Naive thymus-derived CD4-positive, alpha-beta T cell (primary cell): Measurements from ENCODE around the gene PMM2. TPM values are rescaled to one million over a fixed set of nuclear protein-coding genes. Genes with fewer than 3 reads are reported as not detected.

Source experiments
- ATAC-seq: fragments of 150-1000 bp; cut with Tn5 transposase; 2 replicates; pipeline ENCODE4 v1.10.0; 2021; ENCODE audit warnings: mild to moderate bottlenecking, moderate library complexity
- CTCF ChIA-PET: fragments of 350-600 bp; sonication (Branson Sonifier 250); formaldehyde crosslinking; loops from one replicate; lab custom pipeline; 2021; ENCODE audit warnings: antibody characterized with exemption; lab: Charles Lee
- POLR2A ChIA-PET: fragments of 350-600 bp; sonication (Branson Sonifier 250); formaldehyde crosslinking; loops from one replicate; lab custom pipeline; 2021; ENCODE audit warnings: antibody characterized with exemption, inconsistent platforms; lab: Charles Lee
- DNase-seq, 9 donors: peaks; one replicate each; pipeline versions ENCODE4 v3.0.0 to v3.0.0-alpha.2; 2020 to 2022; ENCODE audit warnings: mixed read lengths in 1 of 9
- H3K27ac ChIP-seq: one replicate; pipeline ENCODE4 v1.7.0; 2013; ENCODE audit warnings: mild to moderate bottlenecking, low read depth, low read length, moderate library complexity
- H3K27me3 ChIP-seq, 2 donors: one replicate each; pipeline ENCODE4 v1.7.0; 2013; ENCODE audit warnings: low read length in 2 of 2, mild to moderate bottlenecking in 2 of 2, moderate library complexity in 2 of 2; ENCODE audit not compliant: control insufficient read depth in 2 of 2, insufficient read depth in 2 of 2
- H3K36me3 ChIP-seq, 3 experiments: 1 replicate in 2 of 3; 2 replicates in 1 of 3; pipeline ENCODE4 v1.7.0; 2013; ENCODE audit warnings: low read length in 3 of 3, mild to moderate bottlenecking in 3 of 3, moderate library complexity in 1 of 3; ENCODE audit not compliant: insufficient read depth in 3 of 3, control insufficient read depth in 2 of 3
- H3K4me1 ChIP-seq, 2 donors: one replicate each; pipeline ENCODE4 v1.7.0; 2013; ENCODE audit warnings: low read length in 2 of 2, mild to moderate bottlenecking in 2 of 2, moderate library complexity in 1 of 2; ENCODE audit not compliant: control insufficient read depth in 2 of 2, insufficient read depth in 2 of 2
- H3K4me3 ChIP-seq: 2 replicates; pipeline ENCODE4 v1.7.0; 2013; ENCODE audit warnings: mild to moderate bottlenecking, low read length
- H3K9me3 ChIP-seq, 3 experiments: 1 replicate in 2 of 3; 2 replicates in 1 of 3; pipeline ENCODE4 v1.7.0; 2013; ENCODE audit warnings: low read length in 3 of 3; ENCODE audit not compliant: control insufficient read depth in 2 of 3
- H3K27ac Mint-ChIP-seq, 9 donors: one replicate each; pipeline ENCODE4 v1.8.0; 2020 to 2022; ENCODE audit warnings: mixed read lengths in 9 of 9, mild to moderate bottlenecking in 8 of 9, moderate library complexity in 5 of 9, inconsistent platforms in 2 of 9
- H3K27me3 Mint-ChIP-seq, 5 donors: one replicate each; pipeline ENCODE4 v1.8.0; 2021 to 2022; ENCODE audit warnings: mixed read lengths in 5 of 5, mild to moderate bottlenecking in 1 of 5
- H3K36me3 Mint-ChIP-seq, 5 donors: one replicate each; pipeline ENCODE4 v1.8.0; 2020 to 2022; ENCODE audit warnings: mixed read lengths in 5 of 5, mild to moderate bottlenecking in 3 of 5, inconsistent platforms in 1 of 5
- H3K4me1 Mint-ChIP-seq, 7 donors: one replicate each; pipeline ENCODE4 v1.8.0; 2020 to 2022; ENCODE audit warnings: mixed read lengths in 7 of 7, mild to moderate bottlenecking in 3 of 7, inconsistent platforms in 1 of 7
- H3K4me3 Mint-ChIP-seq, 10 donors: one replicate each; pipeline ENCODE4 v1.8.0; 2020 to 2022; ENCODE audit warnings: mild to moderate bottlenecking in 10 of 10, mixed read lengths in 10 of 10, moderate library complexity in 6 of 10, inconsistent platforms in 2 of 10
- H3K9me3 Mint-ChIP-seq, 11 donors: one replicate each; pipeline ENCODE4 v1.8.0; 2020 to 2022; ENCODE audit warnings: mixed read lengths in 11 of 11, mild to moderate bottlenecking in 4 of 11, inconsistent platforms in 1 of 11, moderate library complexity in 1 of 11
- intact Hi-C, 2 donors: fragments of 100-400 bp; cut with micrococcal nuclease; formaldehyde crosslinking; loops; one replicate each; pipeline ENCODE4 v1.15.1; 2023
- polyA plus RNA-seq, 2 donors: library from polyadenylated mRNA; unstranded; fragments of 300-500 nt; fragmentation: Illumina TruSeq; gene quantifications; one replicate each; pipeline ENCODE4 v1.2.3, GENCODE V29; 2021
- total RNA-seq, 6 experiments: library from RNA in 5 of 6; stranded (reverse) in 5 of 6; gene quantifications; 1 replicate in 5 of 6; 2 replicates in 1 of 6; pipeline ENCODE4 v1.2.3 and lab custom pipeline; 2021 to 2026

Gene PMM2
- total and polyA plus RNA-seq, 7 experiments from 2014 or later: 18.0 to 52.8 (median 40.9) TPM

GRCh38 chr16:8887431-8887765 is 89.8 kb downstream of the PMM2 start:
- intact Hi-C loops: no loop called here
- no peak overlapping the region for H3K27ac ChIP-seq
- POLR2A ChIA-PET: no interaction called here
- H3K36me3 Mint-ChIP-seq: peaks cover 0 to 16% (median 12%) of the 10 kb centered on the region in 5 donors
- no peaks in the 10 kb centered on the region for H3K9me3 ChIP-seq
- CTCF ChIA-PET: interaction anchor here (0.6 kb wide), 1 partner anchor 18 kb away, joined by 3 read pairs; the partner anchor contains the start of gene CARHSP1
- H3K27me3 Mint-ChIP-seq: peaks cover 0 to 10% (median 7%) of the 10 kb centered on the region in 5 donors
- peaks cover 6 to 9% (median 8%) of the 10 kb centered on the region in 7 donors for H3K4me1 Mint-ChIP-seq
- no peaks in the 10 kb centered on the region for H3K9me3 Mint-ChIP-seq
- DNase-seq: no peak
- ATAC-seq: no peak
- peaks cover 0 to 26% (median 0%) of the 10 kb centered on the region in 3 experiments for H3K36me3 ChIP-seq
- H3K27ac Mint-ChIP-seq: peak overlapping the region in 5 of 9 donors; percentile 8 to 86 (median 56)
- H3K27me3 ChIP-seq: no peaks in the 10 kb centered on the region
- no peaks in the 10 kb centered on the region for H3K4me1 ChIP-seq
- H3K4me3 ChIP-seq: no peak overlapping the region
- no peak overlapping the region for H3K4me3 Mint-ChIP-seq

GRCh38 chr16:8887952-8888560 is 90.4 kb downstream of the PMM2 start:
- H3K4me3 Mint-ChIP-seq: no peak overlapping the region
- Histone ChIP-seq H3K4me3 (no peak overlapping the region), H3K27me3 (no peaks in the 10 kb centered on the region), H3K9me3 (no peaks in the 10 kb centered on the region), H3K4me1 (no peaks in the 10 kb centered on the region), H3K36me3 (peaks cover 0 to 31% (median 0%) of the 10 kb centered on the region in 3 experiments), H3K27ac (no peak overlapping the region)
- no peak for DNase-seq
- intact Hi-C loops: no loop called here
- peaks cover 6 to 9% (median 8%) of the 10 kb centered on the region in 7 donors for H3K4me1 Mint-ChIP-seq
- peaks cover 0 to 10% (median 7%) of the 10 kb centered on the region in 5 donors for H3K27me3 Mint-ChIP-seq
- ATAC-seq: no peak
- CTCF ChIA-PET: interaction anchor here (0.6 to 0.7 kb wide), 2 partner anchors 18 to 71 kb away, joined by 3 to 8 read pairs; no protein-coding TSS in a partner anchor
- no peaks in the 10 kb centered on the region for H3K9me3 Mint-ChIP-seq
- POLR2A ChIA-PET: no interaction called here
- peaks cover under 1 to 16% (median 12%) of the 10 kb centered on the region in 5 donors for H3K36me3 Mint-ChIP-seq
- peak overlapping the region in 2 of 9 donors; percentile 58 to 59 for H3K27ac Mint-ChIP-seq

- Mint-ChIP-seq H3K27me3 (peaks cover 0 to 10% (median 7%) of the 10 kb centered on the region in 5 donors), H3K27ac (peak overlapping the region in 1 of 9 donors; percentile 56), H3K36me3 (peaks cover 5 to 20% (median 16%) of the 10 kb centered on the region in 5 donors), H3K4me3 (no peak overlapping the region), H3K4me1 (peaks cover 6 to 9% (median 9%) of the 10 kb centered on the region in 7 donors), H3K9me3 (no peaks in the 10 kb centered on the region)
- H3K36me3 ChIP-seq: peaks cover 0 to 43% (median 0%) of the 10 kb centered on the region in 3 experiments
- intact Hi-C loops: no loop called here
- H3K9me3 ChIP-seq: no peaks in the 10 kb centered on the region
- no peaks in the 10 kb centered on the region for H3K27me3 ChIP-seq
- H3K4me1 ChIP-seq: no peaks in the 10 kb centered on the region
- no peak for DNase-seq
- no peak overlapping the region for H3K27ac ChIP-seq
- ATAC-seq: no peak
- no peak overlapping the region for H3K4me3 ChIP-seq
- CTCF ChIA-PET: no interaction called here
- POLR2A ChIA-PET: no interaction called here
Measured at GRCh38 chr16:8888951-8889892, 91.6 kb downstream of the PMM2 start.

- POLR2A ChIA-PET: interaction anchor here (0.5 kb wide), 1 partner anchor 17 kb away, joined by 3 read pairs; no protein-coding TSS in a partner anchor
- H3K4me1 ChIP-seq: no peaks in the 10 kb centered on the region
- H3K9me3 ChIP-seq: no peaks in the 10 kb centered on the region
- peaks cover 0 to 10% (median 7%) of the 10 kb centered on the region in 5 donors for H3K27me3 Mint-ChIP-seq
- no peak overlapping the region for H3K4me3 ChIP-seq
- no peaks in the 10 kb centered on the region for H3K27me3 ChIP-seq
- peaks cover 6 to 9% (median 9%) of the 10 kb centered on the region in 7 donors for H3K4me1 Mint-ChIP-seq
- intact Hi-C loops: loop anchor here in 1 of 2 donors (5.0 kb wide), 1 partner anchor 117 kb away; no protein-coding TSS in a partner anchor
- no peak overlapping the region for H3K4me3 Mint-ChIP-seq
- no peaks in the 10 kb centered on the region for H3K9me3 Mint-ChIP-seq
- no peak for DNase-seq
- H3K36me3 ChIP-seq: peaks cover 0 to 51% (median 2%) of the 10 kb centered on the region in 3 experiments
- no peak overlapping the region for H3K27ac ChIP-seq
- no peak for ATAC-seq
- H3K27ac Mint-ChIP-seq: peak overlapping the region in 2 of 9 donors; percentile 43 to 67
- CTCF ChIA-PET: no interaction called here
- peaks cover 10 to 25% (median 23%) of the 10 kb centered on the region in 5 donors for H3K36me3 Mint-ChIP-seq
Measured at GRCh38 chr16:8889893-8890548, 92.4 kb downstream of the PMM2 start.

- intact Hi-C loops: loop anchor here in 1 of 2 donors (5.0 kb wide), 1 partner anchor 117 kb away; no protein-coding TSS in a partner anchor
- ChIA-PET POLR2A (interaction anchor here (0.5 kb wide), 1 partner anchor 17 kb away, joined by 3 read pairs; no protein-coding TSS in a partner anchor), CTCF (interaction anchor here (0.7 kb wide), 1 partner anchor 212 kb away, joined by 3 read pairs; no protein-coding TSS in a partner anchor)
- H3K9me3 Mint-ChIP-seq: no peaks in the 10 kb centered on the region
- H3K27me3 Mint-ChIP-seq: peaks cover 0 to 5% (median 4%) of the 10 kb centered on the region in 5 donors
- Histone ChIP-seq H3K27ac (no peak overlapping the region), H3K4me3 (no peak overlapping the region), H3K9me3 (no peaks in the 10 kb centered on the region), H3K4me1 (no peaks in the 10 kb centered on the region), H3K36me3 (peaks cover 3 to 56% (median 6%) of the 10 kb centered on the region in 3 experiments), H3K27me3 (no peaks in the 10 kb centered on the region)
- H3K27ac Mint-ChIP-seq: peak overlapping the region in 3 of 9 donors; percentile 54 to 67 (median 54)
- DNase-seq (no peak), ATAC-seq (no peak)
- H3K4me3 Mint-ChIP-seq: no peak overlapping the region
- peaks cover 5 to 6% (median 5%) of the 10 kb centered on the region in 7 donors for H3K4me1 Mint-ChIP-seq
- peaks cover 15 to 30% (median 25%) of the 10 kb centered on the region in 5 donors for H3K36me3 Mint-ChIP-seq
Measured at GRCh38 chr16:8890549-8890921, 92.9 kb downstream of the PMM2 start.
